Activated CD4-positive, alpha-beta memory T cell treated with anti-CD3 and anti-CD28 coated beads, Interleukin-2, amount 10 ng/mL, durations not matched to agents 7 days and 5 days (primary cell): ENCODE results near the gene NSMCE4A. TPM values are rescaled to one million over a fixed set of nuclear protein-coding genes. Genes with fewer than 3 reads are reported as not detected.
"Not testable (repeated sequence)": the region's sequence is repeated elsewhere in the genome, so short reads cannot be mapped to it uniquely, and the experiment has no call there.

ENCODE experiments used
- CTCF ChIA-PET: fragments of 350-600 bp; sonication (Branson Sonifier 250); formaldehyde crosslinking; loops from one replicate; lab custom pipeline; 2021; ENCODE audit warnings: antibody characterized with exemption, inconsistent platforms; lab: Charles Lee
- POLR2A ChIA-PET: fragments of 350-600 bp; sonication (Branson Sonifier 250); formaldehyde crosslinking; loops from one replicate; lab custom pipeline; 2021; ENCODE audit warnings: antibody characterized with exemption; lab: Charles Lee
- DNase-seq: peaks from one replicate; pipeline ENCODE4 v3.0.0-alpha.2; 2020
- H3K27ac Mint-ChIP-seq: one replicate; pipeline ENCODE4 v1.8.0; 2021; ENCODE audit warnings: mild to moderate bottlenecking, mixed read lengths
- H3K27me3 Mint-ChIP-seq: one replicate; pipeline ENCODE4 v1.8.0; 2021; ENCODE audit warnings: mixed read lengths
- H3K36me3 Mint-ChIP-seq: one replicate; pipeline ENCODE4 v1.8.0; 2021; ENCODE audit warnings: low read depth, mixed read lengths
- H3K4me1 Mint-ChIP-seq: one replicate; pipeline ENCODE4 v1.8.0; 2021; ENCODE audit warnings: mixed read lengths
- H3K4me3 Mint-ChIP-seq: one replicate; pipeline ENCODE4 v1.8.0; 2021; ENCODE audit warnings: mild to moderate bottlenecking, mixed read lengths
- H3K9me3 Mint-ChIP-seq: one replicate; pipeline ENCODE4 v1.8.0; 2021; ENCODE audit warnings: mixed read lengths
- total RNA-seq, 2 experiments: library from RNA; stranded (reverse); gene quantifications; one replicate each; pipeline ENCODE4 v1.2.3, GENCODE V29; 2021

NSMCE4A gene, protein sequence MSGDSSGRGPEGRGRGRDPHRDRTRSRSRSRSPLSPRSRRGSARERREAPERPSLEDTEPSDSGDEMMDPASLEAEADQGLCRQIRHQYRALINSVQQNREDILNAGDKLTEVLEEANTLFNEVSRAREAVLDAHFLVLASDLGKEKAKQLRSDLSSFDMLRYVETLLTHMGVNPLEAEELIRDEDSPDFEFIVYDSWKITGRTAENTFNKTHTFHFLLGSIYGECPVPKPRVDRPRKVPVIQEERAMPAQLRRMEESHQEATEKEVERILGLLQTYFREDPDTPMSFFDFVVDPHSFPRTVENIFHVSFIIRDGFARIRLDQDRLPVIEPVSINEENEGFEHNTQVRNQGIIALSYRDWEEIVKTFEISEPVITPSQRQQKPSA
- total RNA-seq, result 10 to 100 TPM; 54.0 to 54.7 TPM

DNA sequence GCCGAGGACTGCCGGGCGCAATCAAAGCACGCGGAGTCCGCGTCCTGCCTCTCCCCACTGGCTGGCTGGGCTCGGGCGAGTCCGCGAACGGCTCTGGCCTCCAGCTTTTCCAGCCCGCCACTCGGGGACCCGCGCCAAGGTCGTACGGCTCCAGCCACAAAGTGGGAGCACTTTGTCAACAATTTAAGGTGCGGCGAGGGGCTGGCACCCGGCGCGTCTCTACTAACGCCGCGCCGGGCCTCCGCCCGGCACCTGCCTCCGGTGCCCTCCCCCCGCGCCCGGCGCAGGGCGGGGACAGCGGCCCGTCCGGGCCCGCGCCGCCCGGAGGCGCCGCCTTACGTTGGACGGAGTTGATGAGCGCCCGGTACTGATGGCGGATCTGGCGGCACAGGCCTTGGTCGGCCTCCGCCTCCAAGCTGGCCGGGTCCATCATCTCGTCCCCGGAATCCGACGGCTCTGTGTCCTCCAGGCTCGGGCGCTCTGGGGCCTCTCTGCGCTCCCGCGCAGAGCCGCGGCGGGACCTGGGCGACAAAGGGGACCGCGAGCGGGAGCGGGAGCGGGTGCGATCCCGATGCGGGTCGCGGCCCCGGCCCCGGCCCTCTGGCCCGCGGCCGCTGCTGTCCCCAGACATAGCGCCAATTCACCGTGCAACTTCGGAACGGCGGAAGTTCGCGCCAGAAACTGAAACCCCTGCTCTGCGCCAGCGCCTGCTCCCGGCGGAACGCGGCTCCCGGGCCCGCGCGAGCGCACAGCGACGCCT lies at the start of gene NSMCE4A:
Gene NSMCE4A, minus strand, starts transcription at position 683 of the 760 bp plus-strand sequence. Its CDS starts 52 bp downstream, at position 631.
- POLR2A ChIA-PET, result interaction anchor here (0.8 to 4.3 kb wide), 3 partner anchors 9 to 46 kb away, joined by 3 to 26 read pairs (median 3); partner anchors contain the start of gene ATE1
- DNase-seq, result peak; percentile 74

DNA sequence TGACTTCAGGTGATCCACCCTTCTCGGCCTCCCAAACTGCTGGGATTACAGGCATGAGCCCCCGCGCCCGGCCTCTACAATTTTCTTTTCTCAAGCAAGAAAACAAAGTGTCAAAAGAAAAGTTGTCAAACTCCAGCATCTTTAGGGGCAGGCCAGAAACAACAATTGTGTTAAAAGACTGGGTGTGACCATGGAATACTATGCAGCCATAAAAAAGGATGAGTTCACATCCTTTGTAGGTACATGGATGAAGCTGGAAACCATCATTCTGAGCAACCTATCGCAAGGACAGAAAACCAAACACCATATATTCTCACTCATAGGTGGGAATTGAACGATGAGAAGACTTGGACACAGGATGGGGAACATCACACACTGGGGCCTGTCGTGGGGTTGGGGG lies 48.2 kb upstream of the NSMCE4A start:
- POLR2A ChIA-PET, H3K4me1 Mint-ChIP-seq, H3K9me3 Mint-ChIP-seq, H3K27ac Mint-ChIP-seq, DNase-seq, H3K36me3 Mint-ChIP-seq, H3K4me3 Mint-ChIP-seq, CTCF ChIA-PET: not testable (repeated sequence)
- peaks cover 15% of the 10 kb centered on the region for H3K27me3 Mint-ChIP-seq

More for the DNA sequence above, at the start of gene NSMCE4A:
- Mint-ChIP-seq H3K4me3 (peak within 1 kb of the TSS; percentile 77), H3K27me3 (no peaks in the 10 kb centered on the region), H3K4me1 (peaks cover 24% of the 10 kb centered on the region), H3K27ac (peak within 1 kb of the TSS; percentile 71), H3K36me3 (peaks cover 24% of the 10 kb centered on the region), H3K9me3 (peaks cover 16% of the 10 kb centered on the region)
- CTCF ChIA-PET, result interaction anchor here (0.6 to 1.5 kb wide), 5 partner anchors 8 to 238 kb away, joined by 3 to 5 read pairs (median 3); partner anchors contain the start of gene ATE1

DNA sequence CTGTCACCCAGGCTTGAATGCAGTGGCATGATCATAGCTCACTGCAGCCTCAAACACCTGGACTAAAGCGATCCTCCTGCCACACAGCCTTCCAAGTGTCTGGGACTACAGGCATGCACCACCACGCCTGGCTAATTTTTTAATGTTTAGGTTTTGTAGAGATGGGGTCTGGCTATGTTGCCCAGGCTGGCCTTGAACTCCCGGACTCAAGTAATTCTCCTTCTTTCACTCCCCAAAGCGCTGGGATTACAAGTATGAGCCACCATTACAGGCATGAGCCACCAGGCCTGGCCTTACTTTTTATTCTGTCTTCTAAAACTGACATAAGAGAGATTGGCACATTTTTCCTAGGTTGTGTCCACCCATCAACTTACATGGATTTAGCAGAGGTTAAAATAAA lies 47.3 kb upstream of the NSMCE4A start:
- peaks cover 15% of the 10 kb centered on the region for H3K27me3 Mint-ChIP-seq
- ChIA-PET CTCF (no interaction called here), POLR2A (no interaction called here)
- H3K4me1 Mint-ChIP-seq, result no peaks in the 10 kb centered on the region
- no peaks in the 10 kb centered on the region for H3K9me3 Mint-ChIP-seq
- H3K27ac Mint-ChIP-seq, result no peak overlapping the region
- H3K4me3 Mint-ChIP-seq, result no peak overlapping the region
- no peak for DNase-seq
- H3K36me3 Mint-ChIP-seq, result no peaks in the 10 kb centered on the region

DNA sequence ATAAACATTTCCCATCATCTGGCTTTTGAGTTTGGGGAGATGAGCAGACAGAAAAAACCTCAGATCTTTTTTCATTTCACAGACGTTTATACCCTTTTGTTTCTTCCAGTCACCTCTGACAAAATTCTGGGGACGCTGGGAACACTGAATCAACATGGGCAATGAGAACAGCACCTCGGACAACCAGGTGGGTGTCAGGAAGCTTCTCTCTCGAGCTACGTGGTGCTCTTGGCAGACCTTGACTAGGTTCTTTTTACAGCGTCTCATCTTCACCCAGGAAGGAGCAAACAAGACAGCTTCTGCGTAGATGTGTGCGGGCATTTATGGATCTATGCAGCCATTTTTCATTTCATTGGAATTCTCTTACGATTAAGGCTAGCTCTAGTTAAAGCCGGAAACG lies 46.8 kb upstream of the NSMCE4A start:
- no peaks in the 10 kb centered on the region for H3K4me1 Mint-ChIP-seq
- no peaks in the 10 kb centered on the region for H3K36me3 Mint-ChIP-seq
- no peak overlapping the region for H3K4me3 Mint-ChIP-seq
- POLR2A ChIA-PET, result no interaction called here
- CTCF ChIA-PET, result no interaction called here
- DNase-seq, result no peak
- H3K27ac Mint-ChIP-seq, result no peak overlapping the region
- no peaks in the 10 kb centered on the region for H3K9me3 Mint-ChIP-seq
- peaks cover 15% of the 10 kb centered on the region for H3K27me3 Mint-ChIP-seq

DNA sequence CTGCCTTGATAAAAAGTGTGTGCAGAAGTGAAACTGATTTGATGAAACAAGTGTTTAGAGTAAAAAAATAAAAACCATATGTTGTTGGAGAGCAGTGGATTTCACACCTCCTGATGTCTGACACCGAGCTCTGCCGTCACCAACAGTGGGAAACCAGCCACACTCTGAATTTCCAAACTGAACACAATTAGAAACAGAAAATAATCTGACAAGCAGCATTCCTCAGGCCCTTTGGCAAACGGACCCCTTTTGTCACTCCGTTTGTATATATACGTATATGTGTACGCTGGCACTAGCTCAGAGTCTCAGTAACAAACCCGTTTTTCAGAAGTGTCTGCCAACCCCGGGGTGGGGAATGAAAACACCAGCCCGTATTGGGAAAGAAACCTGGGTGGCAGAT lies 46.4 kb upstream of the NSMCE4A start:
- Mint-ChIP-seq H3K9me3 (no peaks in the 10 kb centered on the region), H3K4me3 (no peak overlapping the region), H3K27ac (no peak overlapping the region), H3K4me1 (no peaks in the 10 kb centered on the region), H3K27me3 (peaks cover 15% of the 10 kb centered on the region), H3K36me3 (no peaks in the 10 kb centered on the region)
- POLR2A ChIA-PET, result no interaction called here
- no peak for DNase-seq
- CTCF ChIA-PET, result no interaction called here

DNA sequence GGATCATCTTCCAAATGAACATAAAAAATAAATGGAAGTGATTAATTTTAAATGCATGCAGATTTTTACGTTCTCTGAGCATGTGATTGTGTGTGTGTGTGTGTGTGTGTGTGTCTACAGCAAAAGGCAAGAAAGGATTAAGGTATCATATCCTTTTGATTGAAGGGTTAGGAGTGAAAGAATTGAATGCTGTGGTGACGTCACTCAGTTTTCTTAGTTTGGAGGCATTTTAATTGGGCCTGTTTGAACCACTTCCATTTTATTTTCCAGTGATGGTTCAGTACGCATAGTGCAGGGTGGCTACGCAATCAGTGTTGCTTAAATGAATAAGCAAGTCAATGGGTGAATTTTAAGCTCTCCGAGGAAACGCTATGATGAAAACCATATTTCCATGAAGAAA lies 45.2 kb upstream of the NSMCE4A start:
- no peak overlapping the region for H3K27ac Mint-ChIP-seq
- ChIA-PET POLR2A (no interaction called here), CTCF (no interaction called here)
- no peaks in the 10 kb centered on the region for H3K36me3 Mint-ChIP-seq
- H3K4me1 Mint-ChIP-seq, result no peaks in the 10 kb centered on the region
- DNase-seq, result no peak
- H3K4me3 Mint-ChIP-seq, result no peak overlapping the region
- H3K27me3 Mint-ChIP-seq, result peaks cover 15% of the 10 kb centered on the region
- H3K9me3 Mint-ChIP-seq, result no peaks in the 10 kb centered on the region

DNA sequence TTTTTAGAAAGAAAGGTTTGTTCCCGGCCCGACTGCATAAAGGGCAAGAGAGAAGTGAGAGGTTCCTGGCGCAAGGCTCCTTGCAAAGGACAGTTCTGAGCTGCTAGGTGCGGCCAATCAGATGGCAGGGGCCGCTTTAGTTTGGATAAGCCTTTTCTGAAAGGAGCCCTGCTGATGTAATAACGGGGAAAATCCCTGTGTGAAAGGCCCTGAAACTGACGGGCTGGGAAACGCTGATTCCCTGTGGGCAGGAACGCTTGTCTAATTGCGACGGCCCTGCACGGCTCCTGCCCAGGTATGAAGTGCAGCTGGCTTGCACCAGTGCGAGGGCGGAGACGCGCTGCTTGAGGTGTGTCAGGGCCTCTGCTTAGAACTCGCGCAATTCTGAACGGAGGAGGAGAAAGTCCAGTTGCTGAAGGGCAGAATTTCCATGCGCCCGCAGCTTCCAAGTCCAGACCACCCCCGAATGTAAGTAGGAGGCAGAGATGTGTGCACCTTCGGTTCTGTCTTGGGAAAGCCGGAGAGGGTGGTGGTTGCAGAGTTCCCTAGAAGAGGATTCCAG lies 44.5 kb upstream of the NSMCE4A start:
- Mint-ChIP-seq H3K27me3 (peaks cover 15% of the 10 kb centered on the region), H3K9me3 (no peaks in the 10 kb centered on the region), H3K4me1 (no peaks in the 10 kb centered on the region), H3K27ac (no peak overlapping the region), H3K4me3 (no peak overlapping the region), H3K36me3 (no peaks in the 10 kb centered on the region)
- ChIA-PET POLR2A (no interaction called here), CTCF (no interaction called here)
- DNase-seq, result no peak

DNA sequence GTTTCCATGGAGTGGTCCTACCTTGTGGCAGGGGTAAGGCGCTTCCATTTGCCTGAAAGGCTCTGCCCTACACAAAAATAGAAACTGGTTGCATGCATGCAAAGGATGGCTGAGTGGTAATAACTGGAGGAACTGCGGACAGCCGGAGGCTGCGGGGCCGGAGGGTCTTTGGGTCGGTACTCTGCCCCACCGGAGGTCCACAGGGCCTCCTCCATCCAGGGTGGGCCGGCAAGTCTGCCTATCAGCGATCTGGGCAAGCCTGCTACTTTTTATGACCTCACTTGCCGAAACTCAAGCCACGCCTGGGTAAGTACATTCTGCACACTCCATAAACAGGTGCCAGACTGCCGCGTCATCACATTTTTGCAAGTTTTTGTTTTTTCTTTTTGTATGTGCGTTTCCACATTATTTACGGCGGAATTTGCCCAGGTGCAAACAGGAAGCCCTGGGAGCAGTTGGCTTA lies 44.0 kb upstream of the NSMCE4A start:
- Mint-ChIP-seq H3K27ac (no peak overlapping the region), H3K36me3 (no peaks in the 10 kb centered on the region), H3K27me3 (peaks cover 15% of the 10 kb centered on the region), H3K4me3 (no peak overlapping the region), H3K4me1 (no peaks in the 10 kb centered on the region), H3K9me3 (no peaks in the 10 kb centered on the region)
- DNase-seq, result no peak
- ChIA-PET POLR2A (no interaction called here), CTCF (no interaction called here)

DNA sequence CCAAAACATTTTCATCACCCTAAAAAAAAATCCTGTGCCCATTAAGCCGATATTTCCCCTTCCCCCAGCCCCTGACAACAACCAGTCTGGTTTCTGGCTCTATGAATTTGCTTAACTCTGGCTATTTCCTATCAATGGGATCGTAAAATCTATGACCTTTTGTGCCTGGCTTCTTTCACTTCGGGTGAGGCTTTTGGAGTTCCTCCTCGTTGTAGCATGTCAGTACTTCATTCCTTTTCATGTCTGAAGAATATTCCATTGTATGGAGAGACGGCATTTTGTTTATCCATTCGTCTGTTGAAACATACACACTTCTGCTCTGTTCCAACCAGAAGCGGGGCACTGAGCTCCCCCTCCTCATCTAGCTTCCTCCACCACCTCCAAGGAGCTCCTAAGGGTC lies 43.5 kb upstream of the NSMCE4A start:
- DNase-seq, result no peak
- CTCF ChIA-PET, result no interaction called here
- no peak overlapping the region for H3K27ac Mint-ChIP-seq
- H3K4me1 Mint-ChIP-seq, result no peaks in the 10 kb centered on the region
- peaks cover 15% of the 10 kb centered on the region for H3K27me3 Mint-ChIP-seq
- no peak overlapping the region for H3K4me3 Mint-ChIP-seq
- H3K9me3 Mint-ChIP-seq, result no peaks in the 10 kb centered on the region
- no peaks in the 10 kb centered on the region for H3K36me3 Mint-ChIP-seq
- POLR2A ChIA-PET, result no interaction called here

DNA sequence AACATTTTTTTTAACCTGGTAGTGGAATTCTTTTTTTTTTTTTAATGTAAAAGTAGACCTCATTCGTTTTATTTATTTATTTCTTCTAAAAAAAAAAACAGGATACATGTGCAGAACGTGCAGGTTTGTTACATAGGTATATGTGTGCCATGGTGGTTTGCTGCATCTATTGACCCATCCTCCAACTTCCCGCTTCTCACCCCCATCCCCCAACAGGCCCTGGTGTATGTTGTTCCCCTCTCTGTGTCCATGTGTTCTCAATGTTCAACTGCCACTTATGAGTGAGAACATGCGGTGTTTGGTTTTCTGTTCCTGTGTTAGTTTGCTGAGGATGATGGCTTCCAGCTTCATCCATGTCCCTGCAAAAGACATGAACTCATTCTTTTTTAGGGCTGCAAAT lies 42.9 kb upstream of the NSMCE4A start:
- H3K36me3 Mint-ChIP-seq, CTCF ChIA-PET, DNase-seq, H3K27ac Mint-ChIP-seq, H3K4me1 Mint-ChIP-seq, POLR2A ChIA-PET, H3K4me3 Mint-ChIP-seq, H3K9me3 Mint-ChIP-seq: not testable (repeated sequence)
- peaks cover 15% of the 10 kb centered on the region for H3K27me3 Mint-ChIP-seq

DNA sequence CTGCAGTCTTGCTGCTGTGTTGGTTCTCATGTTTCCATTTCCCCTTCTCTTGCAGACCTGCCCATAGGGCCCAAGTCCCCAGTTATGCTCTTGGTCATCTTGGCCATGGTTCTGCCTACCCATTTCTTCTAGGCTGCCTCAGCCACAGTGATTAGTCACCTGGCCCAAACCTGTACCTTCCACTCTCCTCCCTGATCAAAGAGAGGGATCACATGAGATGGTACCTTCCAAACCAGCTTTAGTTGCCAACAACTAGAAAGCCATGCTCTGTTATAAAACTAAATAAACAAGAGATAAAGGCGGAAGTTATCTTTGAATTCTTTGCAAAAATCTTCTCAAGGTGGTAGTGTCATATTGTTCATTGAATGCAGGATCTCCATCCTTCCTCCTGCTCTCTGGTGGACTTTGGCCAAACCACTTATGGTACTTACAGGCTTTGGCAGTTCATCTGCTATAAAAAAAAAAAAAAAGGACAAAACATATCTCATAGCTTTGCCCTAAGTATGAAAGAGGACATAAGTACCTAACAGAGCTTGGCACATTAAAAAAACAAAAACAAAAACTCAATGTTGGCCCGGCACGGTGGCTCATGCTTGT lies 39.7 kb upstream of the NSMCE4A start:
- Mint-ChIP-seq H3K4me1 (no peaks in the 10 kb centered on the region), H3K27me3 (peaks cover 12% of the 10 kb centered on the region), H3K4me3 (no peak overlapping the region), H3K36me3 (no peaks in the 10 kb centered on the region), H3K9me3 (no peaks in the 10 kb centered on the region), H3K27ac (no peak overlapping the region)
- no peak for DNase-seq
- ChIA-PET CTCF (no interaction called here), POLR2A (no interaction called here)

DNA sequence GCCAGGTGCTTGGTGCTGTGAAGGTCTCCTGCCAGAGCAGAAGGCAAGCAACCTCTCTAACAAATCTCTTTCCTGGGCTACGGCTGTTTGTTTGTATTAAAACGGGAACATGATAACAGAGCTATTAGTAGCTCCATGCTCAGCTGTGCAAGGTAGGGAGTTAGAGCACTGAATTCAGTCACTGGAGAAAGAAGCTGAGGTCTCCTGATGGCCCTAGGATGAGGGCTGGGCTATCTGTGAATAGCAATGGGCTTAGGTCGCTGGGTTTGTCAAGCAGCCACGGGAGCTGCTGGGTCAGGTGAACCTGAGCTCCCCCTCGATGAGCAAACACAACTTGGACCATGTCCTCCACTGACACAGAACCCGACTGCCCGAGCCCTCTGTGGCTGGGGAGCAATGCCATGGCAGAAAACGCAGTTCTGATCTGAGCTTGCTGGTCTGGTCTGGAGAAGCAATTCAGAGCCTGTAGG lies 38.3 kb upstream of the NSMCE4A start:
- peaks cover 2% of the 10 kb centered on the region for H3K27me3 Mint-ChIP-seq
- ChIA-PET POLR2A (no interaction called here), CTCF (no interaction called here)
- H3K4me3 Mint-ChIP-seq, result no peak overlapping the region
- H3K36me3 Mint-ChIP-seq, result no peaks in the 10 kb centered on the region
- no peaks in the 10 kb centered on the region for H3K4me1 Mint-ChIP-seq
- DNase-seq, result no peak
- H3K9me3 Mint-ChIP-seq, result no peaks in the 10 kb centered on the region
- H3K27ac Mint-ChIP-seq, result no peak overlapping the region

DNA sequence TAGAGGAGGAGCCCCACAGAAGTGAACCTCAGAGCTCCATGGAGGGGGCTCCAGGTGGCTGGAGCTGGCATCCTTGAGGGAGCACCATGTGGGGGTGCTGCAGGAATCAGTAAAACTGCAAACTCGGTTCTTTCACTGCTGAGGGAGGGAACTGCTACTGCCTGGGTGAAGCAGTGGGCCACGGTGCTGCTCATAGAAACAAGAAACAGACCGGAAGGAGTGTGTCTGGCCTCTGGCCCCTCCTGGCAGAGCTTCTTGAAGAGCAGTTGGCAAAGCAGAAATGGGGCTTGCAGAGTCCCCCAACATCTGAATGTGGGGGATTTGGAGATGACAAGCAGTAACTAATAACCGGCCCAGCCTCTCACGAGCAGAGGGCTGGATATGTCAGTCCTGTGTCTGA lies 37.7 kb upstream of the NSMCE4A start:
- no peak for DNase-seq
- H3K27ac Mint-ChIP-seq, result no peak overlapping the region
- no peaks in the 10 kb centered on the region for H3K36me3 Mint-ChIP-seq
- no peaks in the 10 kb centered on the region for H3K9me3 Mint-ChIP-seq
- POLR2A ChIA-PET, result no interaction called here
- H3K4me1 Mint-ChIP-seq, result no peaks in the 10 kb centered on the region
- peaks cover 2% of the 10 kb centered on the region for H3K27me3 Mint-ChIP-seq
- no peak overlapping the region for H3K4me3 Mint-ChIP-seq
- CTCF ChIA-PET, result no interaction called here
